H54 (cell line): ENCODE measurements around the gene SH3BP5.
"Not testable (repeated sequence)": the region's sequence is repeated elsewhere in the genome, so short reads cannot be mapped to it uniquely, and the experiment has no call there.

Experiments used
- DNase-seq: peaks from one replicate; pipeline ENCODE4 v3.0.0; 2011; ENCODE audit warnings: low spot score, mixed read lengths; ENCODE audit not compliant: insufficient read length
- FAIRE-seq: peaks from 3 replicates; lab custom pipeline; 2011; peaks lifted over from hg19 to GRCh38; lab: Jason Lieb, UNC
- POLR2A ChIP-seq: IDR thresholded peaks from 2 replicates; pipeline ENCODE4 v1.6.1; 2011; ENCODE audit warnings: low read depth, mild to moderate bottlenecking, low read length

SH3BP5 gene

DNA sequence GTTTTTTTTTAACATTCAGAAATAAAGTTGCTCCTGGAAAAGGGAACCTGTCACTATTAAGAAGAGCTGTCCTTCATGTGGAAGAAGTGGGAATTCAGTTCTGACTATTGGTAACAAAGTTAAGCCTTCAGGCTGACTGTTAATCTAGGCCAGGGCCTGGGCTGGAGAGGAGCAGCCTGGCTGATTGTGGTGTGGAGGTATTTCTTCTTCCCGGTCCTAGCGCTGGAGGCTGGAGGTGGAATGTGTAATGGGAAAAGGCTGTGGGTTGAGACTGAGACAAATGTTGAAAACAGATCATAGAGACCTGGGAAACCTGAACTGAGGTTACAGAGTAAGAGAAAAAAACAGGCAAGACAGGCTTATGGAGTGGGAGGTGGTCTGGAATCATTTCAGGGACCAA lies 23.8 kb upstream of the SH3BP5 start:
- FAIRE-seq (no peak), DNase-seq (no peak)
- TF ChIP-seq POLR2A: no peak

DNA sequence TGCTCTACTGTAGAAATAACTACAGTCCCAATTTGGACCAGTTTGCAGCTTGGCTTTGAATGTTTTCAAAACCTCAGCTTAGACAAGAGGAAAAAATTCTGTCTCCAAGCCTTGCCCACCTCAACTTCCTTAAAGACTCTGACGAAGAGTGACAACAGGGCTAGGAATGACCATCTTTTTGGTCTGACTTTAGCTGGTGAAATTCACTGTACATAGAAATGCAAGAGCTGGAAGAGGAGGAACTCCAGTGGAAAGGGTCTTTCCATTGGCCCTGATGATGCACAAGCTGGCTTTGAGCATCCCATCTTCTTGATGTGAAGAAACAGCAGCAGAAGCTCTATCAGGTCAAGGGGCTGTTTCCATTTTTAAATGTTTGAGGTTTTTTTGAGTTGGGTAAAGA lies 22.7 kb upstream of the SH3BP5 start:
- no peak for FAIRE-seq
- DNase-seq: no peak
- no peak for TF ChIP-seq POLR2A

- no peak for DNase-seq
- no peak for FAIRE-seq
- TF ChIP-seq POLR2A: no peak
Measured at GRCh38 chr3:15354485-15354884, 22.1 kb upstream of the SH3BP5 start.

DNA sequence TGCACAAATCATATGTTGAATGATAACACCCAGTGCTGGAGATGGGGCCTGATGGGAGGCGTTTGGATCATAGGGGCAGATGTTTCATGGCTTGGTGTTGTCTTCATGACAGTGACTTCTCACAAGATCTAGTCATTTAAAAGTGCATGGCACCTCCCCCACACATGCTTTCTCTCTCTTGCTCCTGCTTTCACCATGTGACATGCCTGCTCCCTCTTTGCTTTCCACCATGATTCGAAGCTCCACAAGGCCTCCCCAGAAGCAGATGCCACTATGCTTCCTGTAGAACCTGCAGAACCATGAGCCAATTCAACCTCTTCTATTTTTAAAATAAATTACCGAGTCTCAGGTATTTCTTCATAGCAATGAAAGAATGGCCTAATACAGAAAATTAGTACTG lies 17.8 kb upstream of the SH3BP5 start:
- FAIRE-seq: no peak
- no peak for DNase-seq
- TF ChIP-seq POLR2A: no peak

GRCh38 chr3:15349438-15349837 lies 17.1 kb upstream of the SH3BP5 start:
- not testable (repeated sequence) for FAIRE-seq

DNA sequence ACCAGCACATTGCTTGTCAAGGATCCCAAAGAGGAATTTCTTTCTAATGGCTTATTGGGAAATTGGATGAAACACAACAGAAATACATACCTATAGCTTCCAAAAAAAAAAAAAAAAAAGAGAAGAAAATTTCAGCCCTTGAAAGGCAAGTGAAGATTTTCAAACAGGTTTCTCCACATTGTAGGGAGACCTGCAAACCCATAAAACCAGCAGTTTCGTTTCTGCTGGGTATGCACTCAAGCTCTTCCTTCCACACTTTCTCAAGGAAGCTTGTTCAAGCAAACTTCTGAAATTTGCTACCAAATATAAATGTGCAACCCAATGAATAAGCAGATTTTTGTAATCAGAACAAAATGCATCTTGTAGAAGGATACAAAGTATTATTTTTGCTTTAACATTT lies 15.9 kb upstream of the SH3BP5 start:
- FAIRE-seq (no peak), DNase-seq (no peak)
- no peak for TF ChIP-seq POLR2A

More at GRCh38 chr3:15349438-15349837, 17.1 kb upstream of the SH3BP5 start:
- not testable (repeated sequence) for DNase-seq

- TF ChIP-seq POLR2A: no peak
- DNase-seq: no peak
- FAIRE-seq: no peak
Measured at GRCh38 chr3:15347737-15348110, 15.3 kb upstream of the SH3BP5 start.

DNA sequence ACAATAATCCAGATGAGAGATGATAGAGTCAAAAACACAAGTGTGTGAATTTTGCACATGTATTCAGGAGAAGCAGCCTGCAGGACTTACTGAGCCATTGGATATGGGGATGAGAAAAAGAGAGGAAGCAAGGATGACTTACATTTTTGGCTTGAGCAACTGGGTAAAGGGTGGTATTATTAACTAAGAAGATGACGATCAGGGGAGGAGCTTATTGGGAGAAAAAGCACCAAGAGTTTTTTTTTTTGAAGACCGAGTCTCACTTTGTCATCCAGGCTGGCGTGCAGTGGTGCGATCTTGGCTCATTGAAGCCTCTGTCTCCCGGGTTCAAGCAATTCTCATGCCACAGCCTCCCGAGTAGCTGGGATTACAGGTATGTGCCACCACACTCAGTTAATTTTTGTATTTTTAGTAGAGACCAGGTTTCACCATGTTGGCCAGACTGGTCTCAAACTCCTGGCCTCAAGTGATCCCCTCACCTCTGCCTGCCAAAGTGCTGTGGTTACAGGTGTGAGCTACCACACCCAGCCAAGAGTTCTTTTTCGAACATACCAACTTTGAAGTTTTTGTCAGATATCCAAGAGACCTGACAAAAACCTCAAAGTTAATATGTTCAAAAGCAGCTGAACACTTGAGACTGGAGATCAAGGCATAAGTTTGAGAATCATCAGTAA lies 14.8 kb upstream of the SH3BP5 start:
- FAIRE-seq: no peak
- DNase-seq: no peak
- TF ChIP-seq POLR2A: no peak

DNA sequence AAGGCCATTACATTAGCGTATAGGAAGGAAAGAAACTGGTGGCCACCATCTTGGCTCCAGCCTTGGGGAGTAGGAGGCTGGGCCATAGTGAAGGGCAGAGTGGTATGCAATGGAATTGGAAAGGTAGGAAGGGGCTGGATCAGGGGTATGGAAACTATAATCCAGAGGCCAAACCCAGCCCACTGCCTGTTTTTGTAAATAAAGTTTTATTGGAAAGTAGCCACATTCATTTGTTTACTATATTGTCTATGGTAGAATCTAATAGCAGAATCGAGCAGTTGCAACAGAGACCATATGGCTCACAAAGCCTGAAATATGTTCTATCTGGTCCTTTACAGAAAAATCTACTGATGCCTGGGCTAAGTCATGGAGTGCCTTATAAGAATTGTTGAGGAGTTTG lies 14.1 kb upstream of the SH3BP5 start:
- no peak for TF ChIP-seq POLR2A
- FAIRE-seq: no peak
- DNase-seq: no peak

- TF ChIP-seq POLR2A: no peak
- DNase-seq (no peak), FAIRE-seq (no peak)
Measured at GRCh38 chr3:15345608-15346137, 13.3 kb upstream of the SH3BP5 start.

GRCh38 chr3:15345066-15345607 lies 12.8 kb upstream of the SH3BP5 start:
- FAIRE-seq (no peak), DNase-seq (no peak)
- no peak for TF ChIP-seq POLR2A

DNA sequence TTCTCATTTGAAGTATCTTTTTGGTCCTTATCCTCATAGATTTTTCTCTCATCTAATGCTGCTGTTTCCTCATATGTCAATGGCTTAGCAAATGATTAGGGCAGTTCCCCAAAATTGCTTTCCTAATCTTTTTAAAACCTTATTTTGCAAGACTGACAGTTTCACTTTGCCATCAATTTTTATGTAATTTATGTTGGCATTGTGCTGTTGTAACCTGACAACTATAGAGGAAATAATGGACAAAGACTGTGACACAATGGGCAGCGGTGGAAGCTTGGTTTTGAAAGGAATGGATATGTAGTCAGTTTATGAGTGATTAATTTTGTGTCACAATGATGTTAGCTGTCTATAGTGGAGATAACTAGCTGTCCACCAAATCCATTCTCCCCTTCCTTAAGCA lies 10.6 kb upstream of the SH3BP5 start:
- DNase-seq (no peak), FAIRE-seq (no peak)
- no peak for TF ChIP-seq POLR2A

- DNase-seq: no peak
- TF ChIP-seq POLR2A: no peak
- FAIRE-seq: no peak
Measured at GRCh38 chr3:15342246-15342645, 9.9 kb upstream of the SH3BP5 start.

- no peak for FAIRE-seq
- TF ChIP-seq POLR2A: no peak
- DNase-seq: no peak
Measured at GRCh38 chr3:15341030-15341726, 8.8 kb upstream of the SH3BP5 start.

DNA sequence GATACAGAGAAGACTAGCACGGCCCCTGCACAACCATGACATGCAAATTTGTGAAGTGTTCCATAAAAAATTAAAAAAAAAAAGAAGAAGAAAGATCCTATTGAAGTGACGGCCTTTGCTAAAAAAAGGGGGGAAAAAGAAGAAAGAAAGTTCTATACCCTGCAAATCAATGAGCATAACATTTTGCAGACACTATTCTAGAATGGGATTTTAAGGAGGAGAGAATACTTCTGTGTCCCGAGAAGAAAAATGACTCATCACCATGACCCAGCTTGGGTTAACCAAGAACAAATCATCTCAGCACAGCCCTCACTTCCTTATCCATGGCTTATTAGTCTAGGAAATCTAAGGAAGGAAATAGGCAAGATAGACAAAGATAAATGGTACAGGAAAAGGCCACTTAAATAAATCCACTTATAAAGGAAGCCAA lies 7.4 kb upstream of the SH3BP5 start:
- peak; percentile 70 for FAIRE-seq

More for the DNA sequence above, 7.4 kb upstream of the SH3BP5 start:
- DNase-seq: peak; percentile 54
- TF ChIP-seq POLR2A: no peak
